Activated CD8-positive, alpha-beta T cell treated with anti-CD3 and anti-CD28 coated beads, Interleukin-2, amount 10 ng/mL, durations not matched to agents 7 days and 5 days (primary cell): Measurements from ENCODE around the gene SLC35F6. TPM values are rescaled to one million over a fixed set of nuclear protein-coding genes. Genes with fewer than 3 reads are reported as not detected.
"Not testable (repeated sequence)": the region's sequence is repeated elsewhere in the genome, so short reads cannot be mapped to it uniquely, and the experiment has no call there.

ENCODE experiments used
- ATAC-seq: fragments of 150-1000 bp; cut with Tn5 transposase; one replicate; pipeline ENCODE4 v1.10.0; 2021; ENCODE audit warnings: moderate library complexity
- CTCF ChIA-PET: fragments of 350-600 bp; sonication (Branson Sonifier 250); formaldehyde crosslinking; loops from one replicate; lab custom pipeline; 2021; ENCODE audit warnings: antibody characterized with exemption; lab: Charles Lee
- POLR2A ChIA-PET: fragments of 350-600 bp; sonication (Branson Sonifier 250); formaldehyde crosslinking; loops from one replicate; lab custom pipeline; 2021; ENCODE audit warnings: antibody characterized with exemption; lab: Charles Lee
- DNase-seq: peaks from one replicate; pipeline ENCODE4 v3.0.0-alpha.2; 2020
- H3K27ac Mint-ChIP-seq: one replicate; pipeline ENCODE4 v1.8.0; 2021; ENCODE audit warnings: mild to moderate bottlenecking, mixed read lengths
- H3K27me3 Mint-ChIP-seq: one replicate; pipeline ENCODE4 v1.8.0; 2021; ENCODE audit warnings: low read depth, mixed read lengths
- H3K36me3 Mint-ChIP-seq: one replicate; pipeline ENCODE4 v1.8.0; 2021; ENCODE audit warnings: low read depth, mixed read lengths
- H3K4me1 Mint-ChIP-seq: one replicate; pipeline ENCODE4 v1.8.0; 2021; ENCODE audit warnings: low read depth, mixed read lengths
- H3K4me3 Mint-ChIP-seq: one replicate; pipeline ENCODE4 v1.8.0; 2021; ENCODE audit warnings: mild to moderate bottlenecking, mixed read lengths
- H3K9me3 Mint-ChIP-seq: one replicate; pipeline ENCODE4 v1.8.0; 2022; ENCODE audit warnings: mixed read lengths; ENCODE audit not compliant: insufficient read depth
- total RNA-seq, 2 experiments: library from RNA; stranded (reverse); gene quantifications; one replicate each; pipeline ENCODE4 v1.2.3, GENCODE V29; 2021

The SLC35F6 gene
- total RNA-seq, 2 experiments from 2014 or later, result 21.0 to 21.1 TPM

GRCh38 chr2:26801328-26801727 is 37.2 kb downstream of the SLC35F6 start:
- ChIA-PET CTCF (no interaction called here), POLR2A (no interaction called here)
- no peak overlapping the region for H3K4me3 Mint-ChIP-seq
- no peaks in the 10 kb centered on the region for H3K27me3 Mint-ChIP-seq
- no peaks in the 10 kb centered on the region for H3K4me1 Mint-ChIP-seq
- H3K9me3 Mint-ChIP-seq, result no peaks in the 10 kb centered on the region
- no peak overlapping the region for H3K27ac Mint-ChIP-seq
- H3K36me3 Mint-ChIP-seq, result peaks cover 39% of the 10 kb centered on the region
- ATAC-seq, result no peak
- no peak for DNase-seq

DNA sequence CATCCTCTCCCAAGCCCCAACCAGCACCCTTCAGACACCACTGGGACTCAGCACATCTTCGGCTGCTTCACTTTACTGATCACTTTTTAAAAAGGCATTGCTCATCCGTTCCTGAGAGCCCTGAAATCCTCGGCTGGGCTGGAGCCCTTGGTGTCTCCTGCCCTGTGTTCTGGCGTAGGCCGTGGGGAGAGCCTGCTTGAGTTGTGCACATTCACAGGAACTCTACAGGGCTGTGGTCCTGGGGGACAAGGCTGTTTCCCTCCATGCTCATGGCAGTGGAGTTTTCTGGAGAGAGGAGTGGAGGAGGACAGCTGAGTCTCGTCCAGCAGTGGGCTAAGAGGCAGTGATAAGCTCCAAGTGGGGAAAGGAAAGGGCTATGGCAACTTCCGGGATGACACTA is 37.7 kb downstream of the SLC35F6 start:
- DNase-seq, result no peak
- ChIA-PET POLR2A (no interaction called here), CTCF (no interaction called here)
- no peaks in the 10 kb centered on the region for H3K9me3 Mint-ChIP-seq
- no peaks in the 10 kb centered on the region for H3K4me1 Mint-ChIP-seq
- no peak for ATAC-seq
- H3K27me3 Mint-ChIP-seq, result no peaks in the 10 kb centered on the region
- no peak overlapping the region for H3K4me3 Mint-ChIP-seq
- peaks cover 34% of the 10 kb centered on the region for H3K36me3 Mint-ChIP-seq
- H3K27ac Mint-ChIP-seq, result peak overlapping the region; percentile 34

GRCh38 chr2:26805241-26805676 is 41.2 kb downstream of the SLC35F6 start:
- no peak for DNase-seq
- Mint-ChIP-seq H3K4me1 (peaks cover 8% of the 10 kb centered on the region), H3K36me3 (peaks cover 13% of the 10 kb centered on the region), H3K9me3 (no peaks in the 10 kb centered on the region), H3K27ac (no peak overlapping the region), H3K27me3 (no peaks in the 10 kb centered on the region), H3K4me3 (no peak overlapping the region)
- ChIA-PET CTCF (no interaction called here), POLR2A (no interaction called here)
- no peak for ATAC-seq

- peaks cover 15% of the 10 kb centered on the region for H3K4me1 Mint-ChIP-seq
- ATAC-seq (no peak), DNase-seq (no peak)
- no peak overlapping the region for H3K4me3 Mint-ChIP-seq
- H3K27me3 Mint-ChIP-seq, result no peaks in the 10 kb centered on the region
- ChIA-PET CTCF (no interaction called here), POLR2A (no interaction called here)
- no peaks in the 10 kb centered on the region for H3K36me3 Mint-ChIP-seq
- no peak overlapping the region for H3K27ac Mint-ChIP-seq
- no peaks in the 10 kb centered on the region for H3K9me3 Mint-ChIP-seq
These were observed 43.8 kb downstream of the SLC35F6 start for GRCh38 chr2:26807788-26808460.

GRCh38 chr2:26809211-26809610 is 45.1 kb downstream of the SLC35F6 start:
- CTCF ChIA-PET, result interaction anchor here (1.0 to 1.2 kb wide), 2 partner anchors 37 to 232 kb away, joined by 3 read pairs; no protein-coding TSS in a partner anchor
- peak overlapping the region; percentile 28 for H3K27ac Mint-ChIP-seq
- H3K9me3 Mint-ChIP-seq, result no peaks in the 10 kb centered on the region
- no peaks in the 10 kb centered on the region for H3K27me3 Mint-ChIP-seq
- H3K4me3 Mint-ChIP-seq, result no peak overlapping the region
- H3K36me3 Mint-ChIP-seq, result no peaks in the 10 kb centered on the region
- ATAC-seq (no peak), DNase-seq (no peak)
- H3K4me1 Mint-ChIP-seq, result peaks cover 15% of the 10 kb centered on the region
- POLR2A ChIA-PET, result no interaction called here

- ATAC-seq, result peak; percentile 50
- no peak overlapping the region for H3K27ac Mint-ChIP-seq
- H3K4me3 Mint-ChIP-seq, result no peak overlapping the region
- no peak for DNase-seq
- POLR2A ChIA-PET, result no interaction called here
- H3K36me3 Mint-ChIP-seq, result no peaks in the 10 kb centered on the region
- H3K4me1 Mint-ChIP-seq, result peaks cover 15% of the 10 kb centered on the region
- H3K27me3 Mint-ChIP-seq, result no peaks in the 10 kb centered on the region
- no peaks in the 10 kb centered on the region for H3K9me3 Mint-ChIP-seq
- CTCF ChIA-PET, result interaction anchor here (1.0 to 1.2 kb wide), 2 partner anchors 36 to 232 kb away, joined by 3 read pairs; no protein-coding TSS in a partner anchor
These were observed 45.9 kb downstream of the SLC35F6 start for GRCh38 chr2:26809876-26810577.

GRCh38 chr2:26811261-26811660 is 47.2 kb downstream of the SLC35F6 start:
- Mint-ChIP-seq H3K4me1 (peaks cover 15% of the 10 kb centered on the region), H3K9me3 (no peaks in the 10 kb centered on the region), H3K36me3 (no peaks in the 10 kb centered on the region), H3K27ac (no peak overlapping the region), H3K27me3 (no peaks in the 10 kb centered on the region), H3K4me3 (no peak overlapping the region)
- POLR2A ChIA-PET, result no interaction called here
- DNase-seq (no peak), ATAC-seq (no peak)
- CTCF ChIA-PET, result no interaction called here

DNA sequence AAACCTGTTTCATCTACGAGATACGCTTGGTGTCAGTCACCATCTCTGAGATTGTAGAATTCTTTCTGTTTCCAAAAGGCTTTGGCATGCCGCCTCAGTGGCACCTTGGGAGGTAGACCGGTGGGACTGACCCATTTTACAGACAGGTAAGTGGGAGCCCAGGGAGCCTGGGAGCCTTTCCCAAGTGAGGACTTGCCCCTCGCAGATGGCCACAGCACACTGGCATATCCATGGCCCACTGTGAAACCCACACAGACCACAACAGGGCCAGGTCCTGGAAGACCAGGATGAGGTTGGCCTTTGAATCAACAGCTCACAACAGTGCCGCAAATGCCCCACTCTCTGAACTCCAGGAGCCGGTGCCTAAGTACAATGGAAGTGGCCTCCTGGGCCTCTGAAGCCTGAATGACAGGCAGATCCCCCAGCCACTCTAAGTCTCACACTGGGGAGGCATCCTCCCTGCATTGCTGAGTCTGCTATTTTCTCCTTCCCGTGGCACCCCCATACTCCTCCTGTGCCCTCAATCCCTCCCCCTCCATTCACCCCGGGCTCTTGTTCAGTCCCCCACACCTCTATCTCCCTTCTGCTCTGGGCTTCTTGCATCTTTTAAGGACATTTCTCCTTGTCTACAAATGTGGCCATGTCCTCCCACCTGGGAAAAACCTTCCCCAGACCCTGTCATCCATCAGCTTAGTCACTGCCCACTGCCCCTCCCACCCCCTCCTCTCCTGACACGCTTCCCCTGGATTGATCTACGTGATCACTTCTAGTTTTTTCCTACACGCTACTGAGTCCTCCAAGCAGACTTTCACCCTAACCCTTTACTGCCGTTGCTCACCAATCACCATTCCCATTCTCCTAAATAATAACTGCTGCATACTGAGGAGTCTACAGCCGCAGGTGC is 48.0 kb downstream of the SLC35F6 start:
- H3K36me3 Mint-ChIP-seq, result no peaks in the 10 kb centered on the region
- no peak overlapping the region for H3K4me3 Mint-ChIP-seq
- H3K27me3 Mint-ChIP-seq, result no peaks in the 10 kb centered on the region
- no peaks in the 10 kb centered on the region for H3K9me3 Mint-ChIP-seq
- H3K27ac Mint-ChIP-seq, result no peak overlapping the region
- peaks cover 15% of the 10 kb centered on the region for H3K4me1 Mint-ChIP-seq
- ChIA-PET CTCF (interaction anchor here (0.7 to 1.8 kb wide), 2 partner anchors 34 to 179 kb away, joined by 3 to 4 read pairs; no protein-coding TSS in a partner anchor), POLR2A (no interaction called here)
- ATAC-seq (no peak), DNase-seq (no peak)

GRCh38 chr2:26812731-26813130 is 48.6 kb downstream of the SLC35F6 start:
- no peak overlapping the region for H3K4me3 Mint-ChIP-seq
- H3K9me3 Mint-ChIP-seq, result no peaks in the 10 kb centered on the region
- ChIA-PET CTCF (interaction anchor here (0.7 to 1.8 kb wide), 2 partner anchors 33 to 179 kb away, joined by 3 to 4 read pairs; no protein-coding TSS in a partner anchor), POLR2A (interaction anchor here (0.6 kb wide), 1 partner anchor 204 kb away, joined by 4 read pairs; no protein-coding TSS in a partner anchor)
- DNase-seq (no peak), ATAC-seq (no peak)
- no peaks in the 10 kb centered on the region for H3K27me3 Mint-ChIP-seq
- H3K4me1 Mint-ChIP-seq, result peaks cover 15% of the 10 kb centered on the region
- H3K27ac Mint-ChIP-seq, result no peak overlapping the region
- no peaks in the 10 kb centered on the region for H3K36me3 Mint-ChIP-seq

GRCh38 chr2:26814072-26814765 is 50.1 kb downstream of the SLC35F6 start:
- ATAC-seq, H3K4me3 Mint-ChIP-seq, POLR2A ChIA-PET, H3K27me3 Mint-ChIP-seq, H3K27ac Mint-ChIP-seq, H3K36me3 Mint-ChIP-seq, H3K9me3 Mint-ChIP-seq, DNase-seq: not testable (repeated sequence)
- CTCF ChIA-PET, result interaction anchor here (1.8 kb wide), 1 partner anchor 32 kb away, joined by 4 read pairs; no protein-coding TSS in a partner anchor
- peaks cover 14% of the 10 kb centered on the region for H3K4me1 Mint-ChIP-seq

DNA sequence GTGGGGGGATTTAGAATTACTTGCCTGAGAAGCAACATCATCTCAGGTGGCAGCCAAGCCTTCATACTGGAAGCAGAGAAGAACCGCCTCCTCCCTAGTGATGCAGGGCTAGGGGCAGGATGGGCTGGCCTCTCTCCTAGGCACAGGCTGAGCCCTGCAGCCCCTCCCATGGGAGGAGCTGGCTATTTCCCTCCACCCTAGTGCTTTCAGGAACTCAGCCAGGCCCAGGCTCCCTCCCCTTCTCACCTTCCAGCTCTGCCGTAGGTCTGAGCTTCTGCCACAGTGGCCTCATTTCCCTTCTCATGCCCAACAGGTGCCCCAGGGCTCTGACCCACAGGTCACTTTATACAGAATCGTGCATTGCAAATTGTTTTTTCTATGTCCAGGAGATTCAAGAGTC is 52.8 kb downstream of the SLC35F6 start:
- Mint-ChIP-seq H3K36me3 (no peaks in the 10 kb centered on the region), H3K27ac (no peak overlapping the region), H3K4me3 (no peak overlapping the region), H3K9me3 (no peaks in the 10 kb centered on the region), H3K27me3 (peaks cover 3% of the 10 kb centered on the region), H3K4me1 (no peaks in the 10 kb centered on the region)
- CTCF ChIA-PET, result no interaction called here
- ATAC-seq (peak; percentile 47), DNase-seq (no peak)
- POLR2A ChIA-PET, result interaction anchor here (0.6 to 0.7 kb wide), 2 partner anchors 56 to 245 kb away, joined by 3 read pairs; no protein-coding TSS in a partner anchor
